IMR-90 (cell line): ENCODE data around the gene LYRM4. TPM values are rescaled to one million over a fixed set of nuclear protein-coding genes. Genes with fewer than 3 reads are reported as not detected.

Source experiments
- ATAC-seq: fragments of 200-7000 bp; cut with Tn5 transposase; 2 replicates; pipeline ENCODE4 v1.9.1; 2020; ENCODE audit warnings: low read depth, mild to moderate bottlenecking, moderate library complexity
- BruUV-seq: library from RNA; stranded (reverse); fragments of 400-500 nt; replicated peaks from 2 replicates; lab custom pipeline; 2021; lab: Mats Ljungman, UMichigan
- CTCF ChIA-PET: fragments of 300-600 bp; formaldehyde crosslinking; extraction: SDS; loops from one replicate; lab custom pipeline; 2021; ENCODE audit warnings: antibody characterized with exemption; lab: Yijun Ruan, JAX
- POLR2A ChIA-PET: fragments of 300-600 bp; sonication (Branson Sonifier 250); formaldehyde crosslinking; loops from one replicate; lab custom pipeline; 2022; ENCODE audit warnings: antibody characterized with exemption; ENCODE audit not compliant: unreplicated experiment; lab: Charles Lee
- DNase-seq: peaks from one replicate; pipeline ENCODE4 v3.0.0; 2013
- H2AFZ ChIP-seq: replicated peaks from 2 replicates; pipeline ENCODE3; 2013; ENCODE audit warnings: low read length, mild to moderate bottlenecking; ENCODE audit not compliant: poor library complexity
- H2AK5ac ChIP-seq: 2 replicates; pipeline ENCODE4 v1.6.1; 2013; ENCODE audit warnings: low read depth, low read length, inconsistent platforms
- H2AK9ac ChIP-seq: replicated peaks from 2 replicates; pipeline ENCODE3; 2013; ENCODE audit warnings: mild to moderate bottlenecking, low read depth, low read length, moderate library complexity; ENCODE audit not compliant: poor library complexity
- H2BK120ac ChIP-seq: 2 replicates; pipeline ENCODE4 v1.6.1; 2013; ENCODE audit warnings: low read depth, low read length, inconsistent platforms
- H2BK15ac ChIP-seq: 3 replicates; pipeline ENCODE4 v1.6.1; 2013; ENCODE audit warnings: low read depth, low read length, inconsistent platforms
- H2BK20ac ChIP-seq: 2 replicates; pipeline ENCODE4 v1.6.1; 2013; ENCODE audit warnings: low read depth, mild to moderate bottlenecking, inconsistent platforms, low read length, moderate library complexity
- H2BK5ac ChIP-seq: 2 replicates; pipeline ENCODE4 v1.6.1; 2013; ENCODE audit warnings: mild to moderate bottlenecking, low read depth, low read length, inconsistent platforms; ENCODE audit not compliant: poor library complexity, severe bottlenecking
- H3K14ac ChIP-seq: replicated peaks from 2 replicates; pipeline ENCODE4 v1.6.1; 2013; ENCODE audit warnings: low read depth, low read length, inconsistent platforms
- H3K18ac ChIP-seq: 2 replicates; pipeline ENCODE4 v1.6.1; 2013; ENCODE audit warnings: low read depth, low read length, control low read depth
- H3K23ac ChIP-seq: 2 replicates; pipeline ENCODE4 v1.6.1; 2013; ENCODE audit warnings: low read depth, low read length, inconsistent platforms
- H3K27ac ChIP-seq: 2 replicates; pipeline ENCODE4 v1.5.1; 2013; ENCODE audit warnings: mild to moderate bottlenecking, control low read depth, low read length; ENCODE audit not compliant: insufficient read depth
- H3K27me3 ChIP-seq: 2 replicates; pipeline ENCODE4 v1.6.1; 2013; ENCODE audit warnings: low read length; ENCODE audit not compliant: control insufficient read depth, insufficient read depth
- H3K36me3 ChIP-seq: 2 replicates; pipeline ENCODE4 v1.6.1; 2013; ENCODE audit warnings: low read length, mixed read lengths; ENCODE audit not compliant: control insufficient read depth, insufficient read depth
- H3K4ac ChIP-seq: 2 replicates; pipeline ENCODE4 v1.6.1; 2013; ENCODE audit warnings: low read depth, low read length, inconsistent platforms
- H3K4me1 ChIP-seq: 2 replicates; pipeline ENCODE4 v1.6.1; 2013; ENCODE audit warnings: low read length, mixed read lengths; ENCODE audit not compliant: control insufficient read depth, insufficient read depth
- H3K4me2 ChIP-seq: 2 replicates; pipeline ENCODE4 v1.6.1; 2013; ENCODE audit warnings: low read depth, mild to moderate bottlenecking, control low read depth, low read length, moderate library complexity
- H3K4me3 ChIP-seq: 2 replicates; pipeline ENCODE4 v1.5.1; 2013; ENCODE audit warnings: low read depth, mild to moderate bottlenecking, control low read depth, low read length, moderate library complexity; ENCODE audit not compliant: insufficient read depth
- H3K56ac ChIP-seq: 2 replicates; pipeline ENCODE4 v1.6.1; 2013; ENCODE audit warnings: low read length, inconsistent platforms; ENCODE audit not compliant: insufficient read depth; ENCODE audit errors: extremely low read depth
- H3K79me1 ChIP-seq, 2 experiments: 2 replicates each; pipeline ENCODE4 v1.6.1; 2013; ENCODE audit warnings: low read length in 2 of 2, inconsistent platforms in 1 of 2, low read depth in 1 of 2
- H3K9ac ChIP-seq: 2 replicates; pipeline ENCODE4 v1.6.1; 2013; ENCODE audit warnings: low read depth, low read length, control low read depth
- H3K9me1 ChIP-seq: 2 replicates; pipeline ENCODE4 v1.6.1; 2013; ENCODE audit warnings: low read length, inconsistent platforms; ENCODE audit not compliant: insufficient read depth
- H3K9me3 ChIP-seq: 2 replicates; pipeline ENCODE4 v1.6.1; 2013; ENCODE audit warnings: low read length; ENCODE audit not compliant: control insufficient read depth, insufficient read depth
- H4K20me1 ChIP-seq: 2 replicates; pipeline ENCODE4 v1.6.1; 2013; ENCODE audit warnings: low read length, inconsistent platforms; ENCODE audit not compliant: insufficient read depth
- H4K5ac ChIP-seq: 2 replicates; pipeline ENCODE4 v1.6.1; 2013; ENCODE audit warnings: mild to moderate bottlenecking, low read depth, low read length, control low read depth
- H4K8ac ChIP-seq, 2 experiments: 2 replicates each; pipeline ENCODE4 v1.6.1; 2013; ENCODE audit warnings: low read depth in 2 of 2, low read length in 2 of 2, control low read depth in 1 of 2, inconsistent platforms in 1 of 2
- H4K91ac ChIP-seq: 2 replicates; pipeline ENCODE4 v1.6.1; 2013; ENCODE audit warnings: low read depth, low read length, inconsistent platforms; ENCODE audit not compliant: insufficient read depth
- BHLHE40 ChIP-seq: fragments of 150-350 bp; IDR thresholded peaks from 2 replicates; pipeline ENCODE4 v1.6.1; 2016; ENCODE audit warnings: mild to moderate bottlenecking, low read depth, low read length
- CEBPB ChIP-seq: IDR thresholded peaks from 2 replicates; pipeline ENCODE4 v1.6.1; 2012; ENCODE audit warnings: low read depth, low read length, improper control_type of control experiment
- CHD1 ChIP-seq: IDR thresholded peaks from 2 replicates; pipeline ENCODE4 v1.6.1; 2012; ENCODE audit warnings: low read depth, low read length, improper control_type of control experiment
- ELK1 ChIP-seq: fragments of 150-350 bp; IDR thresholded peaks from 2 replicates; pipeline ENCODE4 v1.6.1; 2016; ENCODE audit warnings: low read depth, mild to moderate bottlenecking, low read length, moderate library complexity, borderline replicate concordance
- FOS ChIP-seq: fragments of 150-350 bp; IDR thresholded peaks from 2 replicates; pipeline ENCODE4 v1.6.1; 2016; ENCODE audit warnings: low read depth, low read length
- MAFK ChIP-seq: IDR thresholded peaks from 2 replicates; pipeline ENCODE4 v1.6.1; 2012; ENCODE audit warnings: low read depth, low read length, improper control_type of control experiment
- MAZ ChIP-seq: IDR thresholded peaks from 2 replicates; pipeline ENCODE4 v1.6.1; 2012; ENCODE audit warnings: low read depth, mild to moderate bottlenecking, low read length, improper control_type of control experiment, moderate library complexity, borderline replicate concordance
- MXI1 ChIP-seq: IDR thresholded peaks from 2 replicates; pipeline ENCODE4 v1.6.1; 2012; ENCODE audit warnings: low read depth, mild to moderate bottlenecking, low read length, moderate library complexity, borderline replicate concordance
- POLR2A ChIP-seq: IDR thresholded peaks from 2 replicates; pipeline ENCODE4 v1.6.1; 2012; ENCODE audit warnings: mild to moderate bottlenecking, low read depth, low read length
- RAD21 ChIP-seq: IDR thresholded peaks from 2 replicates; pipeline ENCODE4 v1.6.1; 2012; ENCODE audit warnings: low read length, improper control_type of control experiment
- RFX5 ChIP-seq: IDR thresholded peaks from 2 replicates; pipeline ENCODE4 v1.8.0; 2012; ENCODE audit warnings: low read depth, mild to moderate bottlenecking, low read length, moderate library complexity
- SMC3 ChIP-seq: fragments of 150-350 bp; IDR thresholded peaks from 2 replicates; pipeline ENCODE4 v1.6.1; 2016; ENCODE audit warnings: low read depth, mild to moderate bottlenecking, antibody characterized with exemption, low read length, moderate library complexity
- USF2 ChIP-seq: fragments of 150-350 bp; IDR thresholded peaks from 2 replicates; pipeline ENCODE4 v1.6.1; 2017; ENCODE audit warnings: mild to moderate bottlenecking, antibody characterized with exemption, low read length, low read depth
- WGBS, 2 experiments: methylation state at CpG; one replicate each; pipeline versions ENCODE4 v1.1.5 to v1.1.7; 2013; ENCODE audit warnings: missing lambda C conversion rate in 2 of 2; ENCODE audit not compliant: insufficient read length in 1 of 2; ENCODE audit errors: extremely low coverage in 2 of 2; 5-methylcytosine and 5-hydroxymethylcytosine counted together
- dilution Hi-C: fragments of 300-500 bp; cut with HindIII; formaldehyde crosslinking; loops from one replicate; pipeline ENCODE4 v1.14.3; 2018; ENCODE audit warnings: low sequenced_read_pairs; ENCODE audit not compliant: unreplicated experiment
- in situ Hi-C: fragments of 300-500 bp; cut with MboI; formaldehyde crosslinking; loops from 3 replicates; pipeline ENCODE4 v1.14.3; 2019; ENCODE audit warnings: low sequenced_read_pairs, inconsistent platforms, mixed read lengths
- intact Hi-C: fragments of 100-400 bp; cut with micrococcal nuclease; formaldehyde crosslinking; loops from 2 replicates; pipeline ENCODE4 v1.10.0; 2022
- polyA plus RNA-seq, 3 experiments: library from polyadenylated mRNA; depleted of rRNA; stranded (reverse); fragments of >200 nt; gene quantifications; 2 replicates each; pipeline ENCODE4 v1.2.3, GENCODE V29; 2012; ENCODE audit warnings: low replicate concordance in 1 of 3
- total RNA-seq: library from RNA; depleted of rRNA; stranded (reverse); fragments of >200 nt; gene quantifications from 2 replicates; pipeline ENCODE4 v1.2.3, GENCODE V29; 2012
- TF ChIP-seq, protein P1 (sequence below): conservative IDR thresholded peaks from 2 replicates; pipeline ENCODE4 v1.5.1; 2012; ENCODE audit warnings: mild to moderate bottlenecking, low read depth, low read length, improper control_type of control experiment

The LYRM4 gene
- total and polyA plus RNA-seq, 2 of the 4 experiments (the other 2 are of a cell fraction), result 11.5 to 26.6 TPM

DNA sequence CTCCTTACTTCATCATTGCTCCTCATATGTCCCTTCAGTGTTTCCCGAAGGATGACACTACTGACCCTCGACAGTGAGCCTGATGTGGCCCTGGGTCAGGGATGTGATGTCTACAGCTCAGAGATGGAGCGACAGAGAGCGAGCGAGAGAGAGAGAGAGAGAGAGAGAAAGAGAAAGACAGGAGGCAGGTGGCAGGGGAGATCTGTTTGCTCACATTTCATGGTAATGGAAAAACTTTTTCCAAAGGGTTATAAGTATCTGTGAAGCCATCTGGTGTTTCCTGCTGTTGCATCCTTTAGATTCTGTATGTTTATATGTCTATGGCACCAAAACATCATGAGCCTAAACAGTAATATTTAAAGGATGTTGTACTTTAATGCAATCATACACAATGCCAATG lies 98.4 kb downstream of the LYRM4 start:
- dilution Hi-C loops, result no loop called here
- H3K4ac ChIP-seq, result no peak overlapping the region
- H4K91ac ChIP-seq, result no peak overlapping the region
- no peak overlapping the region for H2BK120ac ChIP-seq
- H3K27me3 ChIP-seq, result no peaks in the 10 kb centered on the region
- H3K18ac ChIP-seq, result no peak overlapping the region
- no peak for ATAC-seq
- no peak overlapping the region for H2AFZ ChIP-seq
- ChIA-PET CTCF (interaction anchor here (2.7 kb wide), 1 partner anchor 19 kb away, joined by 10 read pairs; no protein-coding TSS in a partner anchor), POLR2A (no interaction called here)
- H3K14ac ChIP-seq, result no peak overlapping the region
- no peaks in the 10 kb centered on the region for H3K9me3 ChIP-seq
- H4K8ac ChIP-seq, result no peak overlapping the region
- no peak overlapping the region for H3K4me3 ChIP-seq
- H3K27ac ChIP-seq, result no peak overlapping the region
- H3K9me1 ChIP-seq, result no peaks in the 10 kb centered on the region
- no peak for DNase-seq
- no peak overlapping the region for H2AK9ac ChIP-seq
- no peaks in the 10 kb centered on the region; the same call in none of the 2 replicates for H3K4me1 ChIP-seq
- no peak for TF ChIP-seq RAD21
- TF ChIP-seq CEBPB, result no peak
- no peak for TF ChIP-seq FOS
- no peak for TF ChIP-seq CHD1
- TF ChIP-seq USF2, result no peak
- TF ChIP-seq MXI1, result no peak
- no peak for TF ChIP-seq MAFK
- TF ChIP-seq POLR2A, result no peak
- no peak for TF ChIP-seq RFX5
- no peak for TF ChIP-seq MAZ
- TF ChIP-seq ELK1, result no peak
- TF ChIP-seq BHLHE40, result no peak
- TF ChIP-seq, protein P1, sequence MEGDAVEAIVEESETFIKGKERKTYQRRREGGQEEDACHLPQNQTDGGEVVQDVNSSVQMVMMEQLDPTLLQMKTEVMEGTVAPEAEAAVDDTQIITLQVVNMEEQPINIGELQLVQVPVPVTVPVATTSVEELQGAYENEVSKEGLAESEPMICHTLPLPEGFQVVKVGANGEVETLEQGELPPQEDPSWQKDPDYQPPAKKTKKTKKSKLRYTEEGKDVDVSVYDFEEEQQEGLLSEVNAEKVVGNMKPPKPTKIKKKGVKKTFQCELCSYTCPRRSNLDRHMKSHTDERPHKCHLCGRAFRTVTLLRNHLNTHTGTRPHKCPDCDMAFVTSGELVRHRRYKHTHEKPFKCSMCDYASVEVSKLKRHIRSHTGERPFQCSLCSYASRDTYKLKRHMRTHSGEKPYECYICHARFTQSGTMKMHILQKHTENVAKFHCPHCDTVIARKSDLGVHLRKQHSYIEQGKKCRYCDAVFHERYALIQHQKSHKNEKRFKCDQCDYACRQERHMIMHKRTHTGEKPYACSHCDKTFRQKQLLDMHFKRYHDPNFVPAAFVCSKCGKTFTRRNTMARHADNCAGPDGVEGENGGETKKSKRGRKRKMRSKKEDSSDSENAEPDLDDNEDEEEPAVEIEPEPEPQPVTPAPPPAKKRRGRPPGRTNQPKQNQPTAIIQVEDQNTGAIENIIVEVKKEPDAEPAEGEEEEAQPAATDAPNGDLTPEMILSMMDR, result no peak
- no peak for TF ChIP-seq SMC3
- no CpG with 5 or more reads among the region's 5 CpGs for WGBS, 2 experiments
- H2AK5ac ChIP-seq, result no peak overlapping the region
- in situ Hi-C loops, result no loop called here
- H4K5ac ChIP-seq, result no peak overlapping the region
- H2BK15ac ChIP-seq, result no peak overlapping the region
- intact Hi-C loops, result no loop called here
- no peaks in the 10 kb centered on the region; a peak in 1 of 4 replicates for H3K79me1 ChIP-seq
- H2BK20ac ChIP-seq, result no peak overlapping the region
- no peak overlapping the region for H2BK5ac ChIP-seq
- BruUV-seq, result no TSS peak
- H3K23ac ChIP-seq, result no peak overlapping the region
- no peaks in the 10 kb centered on the region for H3K36me3 ChIP-seq
- no peaks in the 10 kb centered on the region for H4K20me1 ChIP-seq
- no peak overlapping the region; the same call in 1 of the 2 replicates for H3K4me2 ChIP-seq
- H3K9ac ChIP-seq, result no peak overlapping the region
- H3K56ac ChIP-seq, result no peak overlapping the region
